T-helper 1 cell (primary cell): ENCODE measurements around the gene ATP6V0A1.
A peak's percentile ranks its signal among the peaks of the same experiment; 100 is the strongest.
"Not testable (repeated sequence)": the region's sequence is repeated elsewhere in the genome, so short reads cannot be mapped to it uniquely, and the experiment has no call there.

Experiments
- DNase-seq, 5 donors: peaks; one replicate each; pipeline ENCODE4 v3.0.0-alpha.2; 2012 to 2020

The ATP6V0A1 gene

GRCh38 chr17:42541041-42541833 is 82.6 kb downstream of the ATP6V0A1 start:
- peak in 1 of 5 donors; percentile 48 for DNase-seq

DNA sequence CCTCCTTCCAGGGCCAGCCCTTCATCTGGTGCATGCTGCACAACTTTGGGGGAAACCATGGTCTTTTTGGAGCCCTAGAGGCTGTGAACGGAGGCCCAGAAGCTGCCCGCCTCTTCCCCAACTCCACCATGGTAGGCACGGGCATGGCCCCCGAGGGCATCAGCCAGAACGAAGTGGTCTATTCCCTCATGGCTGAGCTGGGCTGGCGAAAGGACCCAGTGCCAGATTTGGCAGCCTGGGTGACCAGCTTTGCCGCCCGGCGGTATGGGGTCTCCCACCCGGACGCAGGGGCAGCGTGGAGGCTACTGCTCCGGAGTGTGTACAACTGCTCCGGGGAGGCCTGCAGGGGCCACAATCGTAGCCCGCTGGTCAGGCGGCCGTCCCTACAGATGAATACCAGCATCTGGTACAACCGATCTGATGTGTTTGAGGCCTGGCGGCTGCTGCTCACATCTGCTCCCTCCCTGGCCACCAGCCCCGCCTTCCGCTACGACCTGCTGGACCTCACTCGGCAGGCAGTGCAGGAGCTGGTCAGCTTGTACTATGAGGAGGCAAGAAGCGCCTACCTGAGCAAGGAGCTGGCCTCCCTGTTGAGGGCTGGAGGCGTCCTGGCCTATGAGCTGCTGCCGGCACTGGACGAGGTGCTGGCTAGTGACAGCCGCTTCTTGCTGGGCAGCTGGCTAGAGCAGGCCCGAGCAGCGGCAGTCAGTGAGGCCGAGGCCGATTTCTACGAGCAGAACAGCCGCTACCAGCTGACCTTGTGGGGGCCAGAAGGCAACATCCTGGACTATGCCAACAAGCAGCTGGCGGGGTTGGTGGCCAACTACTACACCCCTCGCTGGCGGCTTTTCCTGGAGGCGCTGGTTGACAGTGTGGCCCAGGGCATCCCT is 84.8 kb downstream of the ATP6V0A1 start:
- no peak for DNase-seq

GRCh38 chr17:42544874-42545283 is 86.2 kb downstream of the ATP6V0A1 start:
- no peak for DNase-seq

- DNase-seq: not testable (repeated sequence)
Measured at GRCh38 chr17:42545755-42546505, 87.3 kb downstream of the ATP6V0A1 start.

DNA sequence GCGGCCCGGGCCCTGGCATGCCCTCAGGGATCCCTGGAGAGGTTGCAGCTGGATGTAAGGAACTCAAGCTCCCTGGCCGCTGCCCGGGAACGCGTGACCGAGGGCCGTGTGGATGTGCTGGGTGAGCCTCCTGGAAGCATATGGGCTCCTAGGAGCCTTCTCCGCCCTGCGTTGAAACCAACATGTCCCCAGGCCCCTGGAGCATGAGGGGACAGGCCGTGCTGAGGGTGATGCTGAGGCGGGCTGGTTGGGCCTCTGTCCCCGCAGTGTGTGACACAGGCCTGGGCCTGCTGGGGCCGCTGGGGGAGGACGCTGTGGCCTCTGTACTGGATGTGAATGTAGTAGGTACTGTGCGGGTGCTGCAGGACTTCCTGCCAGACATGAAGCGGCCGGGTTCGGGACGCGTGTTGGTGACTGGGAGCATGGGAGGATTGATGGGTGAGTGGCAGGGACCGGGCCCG is 88.4 kb downstream of the ATP6V0A1 start:
- DNase-seq: no peak

GRCh38 chr17:42547698-42548069 is 89.0 kb downstream of the ATP6V0A1 start:
- no peak for DNase-seq

- DNase-seq: peak; percentile 56 to 74 (median 68)
Measured at GRCh38 chr17:42548070-42548837, 89.6 kb downstream of the ATP6V0A1 start.

GRCh38 chr17:42548993-42549755 is 90.5 kb downstream of the ATP6V0A1 start:
- DNase-seq: no peak

GRCh38 chr17:42552736-42553135 is 94.1 kb downstream of the ATP6V0A1 start, which contains the start of gene HSD17B1:
Gene HSD17B1, plus strand, starts transcription at chr17:42552923. Its CDS starts 11 bp downstream, at chr17:42552934.
- not testable (repeated sequence) for DNase-seq

- DNase-seq: no peak
Measured at GRCh38 chr17:42553161-42553818, 94.6 kb downstream of the ATP6V0A1 start.

- no peak for DNase-seq
Measured at GRCh38 chr17:42553866-42554249, 95.2 kb downstream of the ATP6V0A1 start.

GRCh38 chr17:42554250-42555121 is 95.8 kb downstream of the ATP6V0A1 start:
- peak; percentile 53 to 87 (median 63) for DNase-seq

- no peak for DNase-seq
Measured at GRCh38 chr17:42555122-42555622, 96.5 kb downstream of the ATP6V0A1 start.

- not testable (repeated sequence) for DNase-seq
Measured at GRCh38 chr17:42555961-42556617, 97.4 kb downstream of the ATP6V0A1 start.

DNA sequence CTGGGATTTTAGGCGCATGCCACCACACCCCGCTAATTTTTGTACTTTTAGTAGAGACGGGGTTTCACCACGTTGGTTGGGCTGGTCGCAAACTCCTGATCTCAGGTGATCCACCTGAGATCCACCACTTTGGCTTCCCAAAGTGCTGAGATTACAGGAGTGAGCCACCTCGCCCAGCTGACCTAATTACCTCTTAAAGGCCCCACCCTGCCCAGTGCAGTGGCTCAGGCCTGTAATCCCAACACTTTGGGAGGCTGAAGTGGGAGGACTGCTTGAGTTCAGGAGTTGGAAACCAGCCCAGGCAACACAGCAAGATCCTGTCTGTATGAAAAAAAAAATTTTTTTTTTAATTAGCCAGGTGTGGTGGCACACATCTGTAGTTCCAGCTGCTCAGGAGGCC is 100.4 kb downstream of the ATP6V0A1 start:
- DNase-seq: no peak

DNA sequence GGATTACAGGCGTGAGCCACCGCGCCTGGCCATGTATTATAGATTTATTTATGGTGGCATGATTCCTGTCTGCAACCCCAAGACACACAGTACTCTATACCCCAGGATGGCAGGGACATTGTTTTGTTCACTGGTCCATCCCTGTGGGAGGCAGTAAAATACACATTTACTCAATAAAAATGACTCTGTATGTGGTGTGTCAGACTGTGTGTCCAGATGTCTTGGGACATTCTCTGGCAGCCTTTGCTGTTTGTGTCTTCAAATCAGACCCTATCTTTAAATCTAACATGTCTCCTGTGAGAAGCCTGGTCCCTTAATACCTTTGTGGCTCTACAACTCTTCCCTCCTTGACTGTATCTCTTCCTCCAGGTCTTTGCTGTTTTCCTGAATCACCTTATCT is 101.6 kb downstream of the ATP6V0A1 start:
- no peak for DNase-seq

- peak; percentile 74 to 95 (median 86) for DNase-seq
Measured at GRCh38 chr17:42561897-42562387, 103.3 kb downstream of the ATP6V0A1 start, which contains the start of gene COASY. Gene COASY, plus strand, starts transcription at chr17:42562148. Its CDS starts 475 bp downstream, at chr17:42562623.

DNA sequence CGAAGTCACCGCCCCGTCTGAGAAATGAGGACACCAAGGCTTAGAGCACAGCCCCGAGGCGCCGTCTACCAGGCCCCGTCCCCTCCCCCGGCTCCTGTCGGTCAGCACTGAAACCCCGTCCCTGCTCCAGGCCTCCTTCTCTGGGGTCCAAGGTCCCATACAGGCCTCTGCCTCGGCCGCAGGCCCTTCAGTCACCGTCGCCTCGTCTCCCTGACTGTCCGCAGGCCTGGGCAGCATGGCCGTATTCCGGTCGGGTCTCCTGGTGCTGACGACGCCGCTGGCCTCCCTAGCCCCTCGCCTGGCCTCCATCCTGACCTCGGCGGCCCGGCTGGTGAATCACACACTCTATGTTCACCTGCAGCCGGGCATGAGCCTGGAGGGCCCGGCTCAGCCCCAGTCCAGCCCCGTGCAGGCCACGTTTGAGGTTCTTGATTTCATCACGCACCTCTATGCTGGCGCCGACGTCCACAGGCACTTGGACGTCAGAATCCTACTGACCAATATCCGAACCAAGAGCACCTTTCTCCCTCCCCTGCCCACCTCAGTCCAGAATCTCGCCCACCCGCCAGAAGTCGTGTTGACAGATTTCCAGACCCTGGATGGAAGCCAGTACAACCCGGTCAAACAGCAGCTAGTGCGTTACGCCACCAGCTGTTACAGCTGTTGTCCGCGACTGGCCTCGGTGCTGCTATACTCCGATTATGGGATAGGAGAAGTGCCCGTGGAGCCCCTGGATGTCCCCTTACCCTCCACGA is 103.9 kb downstream of the ATP6V0A1 start:
- no peak for DNase-seq
